ENCODE measurements around the gene CD58.

Gene CD58

GRCh38 chr1:116570358-116571214 lies at the start of gene CD58 (continued):
- TF ChIP-seq PRDM2 (tag by site-specific recombination; IDR thresholded peaks at IDR 0.05; ENCODE audit: borderline replicate concordance) (no peak), ZNF658 (tag by site-specific recombination; IDR thresholded peaks at IDR 0.05) (no peak), ZBTB20 (tag by site-specific recombination; IDR thresholded peaks at IDR 0.05) (peak; percentile 91), ZNF768 (tag by site-specific recombination; IDR thresholded peaks at IDR 0.05) (peak; percentile 71; the same call in 1 of the 2 replicates), SETDB1 (IDR thresholded peaks at IDR 0.05; ENCODE audit: insufficient read length, low read length) (no peak), ZNF514 (tag by site-specific recombination; IDR thresholded peaks at IDR 0.05) (no peak), ZNF600 (tag by site-specific recombination; IDR thresholded peaks at IDR 0.05) (peak; percentile 42; the same call in 1 of the 2 replicates), GLIS1 (tag by site-specific recombination; IDR thresholded peaks at IDR 0.05) (peak; percentile 69), ZNF624 (tag by site-specific recombination; IDR thresholded peaks at IDR 0.05) (no peak), BCL6B (tag by site-specific recombination; IDR thresholded peaks at IDR 0.05) (no peak), ZNF639 (tag by site-specific recombination; IDR thresholded peaks at IDR 0.05) (no peak), ZNF292 (tag by site-specific recombination; IDR thresholded peaks at IDR 0.05; ENCODE audit: borderline replicate concordance, low read depth) (no peak), ZNF513 (tag by site-specific recombination; IDR thresholded peaks at IDR 0.05) (no peak), ZNF155 (tag by site-specific recombination; IDR thresholded peaks at IDR 0.05) (no peak), PRDM4 (tag by site-specific recombination; IDR thresholded peaks at IDR 0.05) (no peak), ZNF423 (tag by site-specific recombination; IDR thresholded peaks at IDR 0.05) (peak; percentile 70; the same call in 1 of the 2 replicates), ZNF670 (tag by site-specific recombination; IDR thresholded peaks at IDR 0.05; ENCODE audit: low read depth) (no peak), ZNF132 (tag by site-specific recombination; IDR thresholded peaks at IDR 0.05; ENCODE audit: borderline replicate concordance) (no peak), YY1 (tag by site-specific recombination; IDR thresholded peaks at IDR 0.05) (0 out of 2 replicates have a peak, but pooled peaks have one; percentile 14), ZNF140 (tag by site-specific recombination; IDR thresholded peaks at IDR 0.05) (no peak), ZNF366 (tag by site-specific recombination; conservative IDR thresholded peaks at IDR 0.05) (no peak; the same call in 1 of the 2 replicates), ZNF830 (tag by site-specific recombination; IDR thresholded peaks at IDR 0.05; ENCODE audit: low read depth) (no peak), KLF8 (tag by site-specific recombination; IDR thresholded peaks at IDR 0.05) (peak; percentile 77; the same call in 1 of the 2 replicates), ZNF707 (tag by site-specific recombination; IDR thresholded peaks at IDR 0.05) (no peak), ZNF747 (tag by site-specific recombination; IDR thresholded peaks at IDR 0.05) (no peak), ZNF112 (tag by site-specific recombination; IDR thresholded peaks at IDR 0.05) (no peak), ZNF335 (tag by site-specific recombination; conservative IDR thresholded peaks at IDR 0.05) (peak; percentile 95), ZFP37 (tag by site-specific recombination; IDR thresholded peaks at IDR 0.05) (no peak)

Measured in HEK293 (cell line).